GM18499 (cell line): ENCODE results near the gene KCNK2.

Experiments used
- ATAC-seq: cut with Tn5 transposase; IDR thresholded peaks from one replicate; pipeline ENCODE4 v1.9.1; 2021; ENCODE audit warnings: moderate number of reproducible peaks; ENCODE audit not compliant: insufficient read depth, unreplicated experiment

The KCNK2 gene

DNA sequence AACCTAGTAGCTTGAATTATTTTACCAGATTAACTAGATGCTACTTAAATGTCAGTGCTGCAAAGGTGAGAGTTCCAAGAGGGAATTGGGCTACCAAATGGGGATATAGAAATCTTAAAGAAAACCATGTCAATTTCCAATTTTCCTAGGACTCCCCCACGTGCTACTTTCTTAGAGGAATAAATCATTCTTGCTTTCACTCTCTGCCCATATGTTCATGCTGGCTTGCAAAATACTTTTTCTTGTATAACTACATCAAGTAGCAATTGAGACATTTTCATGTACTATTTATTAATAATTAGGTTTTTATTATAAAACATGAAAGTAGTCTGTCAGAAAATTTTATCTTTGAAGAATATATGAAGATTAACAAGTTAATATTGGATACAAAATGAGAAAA is 11.8 kb downstream of the KCNK2 start:
- ATAC-seq, result no peak

- ATAC-seq, result no peak
Observed at GRCh38 chr1:215095524-215095923, 13.0 kb downstream of the KCNK2 start.

GRCh38 chr1:215101511-215101910 is 19.0 kb downstream of the KCNK2 start:
- ATAC-seq, result no peak

GRCh38 chr1:215104283-215104682 is 21.7 kb downstream of the KCNK2 start:
- no peak for ATAC-seq

DNA sequence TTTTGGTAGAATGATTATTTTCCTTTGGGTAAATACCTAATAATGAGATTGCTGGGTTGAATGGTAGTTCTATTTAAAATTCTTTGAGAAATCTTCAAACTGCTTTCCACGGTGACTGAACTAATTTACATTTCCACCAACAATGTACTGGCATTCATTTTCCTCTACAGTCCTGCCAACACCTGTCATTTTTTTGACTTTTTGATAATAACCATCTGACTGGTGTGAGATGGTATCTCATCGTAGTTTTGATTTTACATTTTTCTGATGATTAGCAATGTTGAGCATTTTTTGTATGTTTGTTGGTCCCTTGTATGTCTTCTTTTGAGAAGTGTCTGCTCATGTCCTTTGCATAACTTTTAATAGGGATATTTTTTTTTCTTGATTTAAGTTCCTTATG is 23.5 kb downstream of the KCNK2 start:
- no peak for ATAC-seq

DNA sequence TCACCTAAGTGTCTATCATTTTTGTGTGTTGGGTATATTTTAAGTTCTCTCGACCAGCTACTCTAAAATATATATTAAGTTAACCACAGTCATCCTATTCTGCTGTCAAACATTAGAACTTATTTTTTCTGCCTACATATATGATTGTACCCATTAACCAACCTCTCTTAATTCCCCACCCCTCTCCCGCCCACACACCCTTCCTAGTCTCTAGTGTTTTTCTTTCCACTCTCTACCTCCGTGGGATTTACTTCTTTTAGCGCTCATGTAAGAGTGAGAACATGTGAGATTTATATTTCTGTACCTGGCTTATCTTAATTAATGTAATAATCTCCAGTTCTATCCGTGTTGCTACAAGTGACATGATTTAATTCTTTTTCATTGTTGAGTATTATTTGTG is 26.6 kb downstream of the KCNK2 start:
- ATAC-seq, result no peak

- ATAC-seq, result no peak
Observed at GRCh38 chr1:215111916-215112315, 29.4 kb downstream of the KCNK2 start.

GRCh38 chr1:215113776-215114153 is 31.2 kb downstream of the KCNK2 start:
- no peak for ATAC-seq

DNA sequence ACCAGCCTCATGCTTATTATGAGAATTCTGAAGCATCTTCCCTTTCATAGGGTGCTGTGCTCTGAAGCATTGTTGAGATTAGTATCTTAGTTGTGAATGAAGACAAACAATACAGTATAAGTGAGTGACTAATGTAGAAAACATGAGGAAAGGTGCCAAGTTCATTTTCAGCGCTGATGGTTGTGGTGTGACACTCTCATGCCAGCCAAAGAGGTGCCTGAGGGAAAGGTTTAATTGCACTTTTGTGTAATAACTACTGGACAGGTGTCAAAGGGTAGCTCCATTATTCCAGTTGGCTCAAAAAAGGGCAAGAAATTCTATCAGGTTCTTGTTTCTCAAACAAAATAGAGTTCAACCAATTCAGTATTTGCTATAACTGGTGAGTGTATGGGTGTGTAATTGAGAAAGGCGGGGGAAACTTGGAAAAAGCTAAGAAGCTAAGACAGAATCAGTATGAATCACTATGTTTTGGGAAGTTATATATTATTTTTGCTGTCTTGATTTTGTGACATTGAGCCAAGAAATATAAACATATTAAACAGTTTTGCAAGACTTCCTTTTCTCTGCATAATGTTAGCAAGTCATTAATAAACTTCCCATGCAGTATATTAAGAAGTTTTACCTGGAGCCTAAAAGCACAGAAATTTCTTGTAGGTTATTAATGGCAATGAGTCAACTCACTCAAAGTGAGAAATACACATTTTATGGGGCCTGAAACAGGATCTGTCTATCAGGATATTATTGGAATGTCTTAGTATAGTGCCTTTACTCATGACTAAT is 31.8 kb downstream of the KCNK2 start:
- no peak for ATAC-seq

GRCh38 chr1:215115760-215116159 is 33.2 kb downstream of the KCNK2 start:
- no peak for ATAC-seq

DNA sequence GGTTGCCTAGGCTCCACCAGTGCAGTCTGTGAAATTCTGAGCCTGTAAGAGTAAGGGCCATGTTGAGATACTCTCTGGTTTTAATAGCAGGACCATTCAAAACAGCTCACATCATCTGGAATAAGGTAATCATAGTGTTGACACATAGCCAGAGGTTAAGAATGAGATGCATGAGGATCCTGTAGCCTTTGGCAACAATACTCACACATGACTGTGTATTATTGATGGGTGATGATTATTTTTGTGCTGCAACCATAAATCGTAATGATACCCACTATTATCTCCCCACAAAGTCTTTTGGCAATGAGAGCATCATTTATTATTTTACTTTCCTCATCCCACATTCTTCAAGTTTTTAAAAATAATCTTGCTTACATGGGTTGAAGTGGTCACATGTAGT is 35.5 kb downstream of the KCNK2 start:
- no peak for ATAC-seq

DNA sequence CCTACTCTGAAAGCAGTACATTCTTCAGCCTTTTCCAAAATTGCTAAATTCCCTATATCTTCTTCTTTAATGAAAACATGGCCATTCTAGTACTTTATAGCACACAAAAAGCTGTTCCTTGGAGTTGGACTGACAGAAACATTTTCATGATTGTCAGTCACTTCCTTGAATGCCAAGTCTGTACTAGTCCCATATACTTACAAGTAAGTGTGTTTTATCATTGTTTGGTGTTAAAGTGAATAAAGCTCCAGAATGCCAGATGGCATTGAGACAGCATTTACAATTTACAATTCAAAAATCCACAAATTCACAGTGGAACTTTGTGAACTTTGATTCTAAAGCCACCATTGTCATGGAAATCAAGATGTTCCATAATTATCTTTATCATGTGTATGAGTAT is 36.5 kb downstream of the KCNK2 start:
- no peak for ATAC-seq

DNA sequence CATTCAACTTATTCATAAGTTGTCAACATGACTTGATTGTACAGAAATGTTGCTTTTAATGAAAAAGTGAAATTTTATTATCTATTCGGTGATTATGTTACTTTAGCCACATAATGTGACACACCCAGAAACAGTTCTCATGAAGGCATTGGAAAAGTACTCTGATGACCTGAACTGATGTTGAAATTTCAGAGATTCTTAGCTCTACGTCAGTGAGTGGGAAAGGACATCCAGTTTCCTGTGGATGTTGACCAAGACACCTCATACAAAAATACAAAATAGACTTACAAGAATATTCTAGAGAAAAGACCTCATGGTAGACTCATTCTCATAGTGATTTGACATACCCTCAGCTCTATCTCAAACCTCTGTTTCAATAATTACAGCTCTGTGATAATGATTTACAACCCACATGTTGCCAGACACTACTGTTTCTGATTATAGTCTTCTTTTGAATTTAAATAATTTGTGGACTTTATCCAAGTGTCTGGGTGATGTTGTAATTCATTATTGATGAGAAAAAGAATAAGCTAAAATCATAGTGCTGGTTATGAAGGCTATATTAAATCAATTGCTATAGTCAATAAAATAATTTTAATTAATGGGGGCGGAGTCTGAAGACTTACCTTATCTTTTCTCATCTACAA is 37.3 kb downstream of the KCNK2 start:
- ATAC-seq, result no peak

GRCh38 chr1:215128504-215128903 is 46.0 kb downstream of the KCNK2 start:
- no peak for ATAC-seq

- ATAC-seq, result no peak
Observed at GRCh38 chr1:215131291-215131690, 48.8 kb downstream of the KCNK2 start.

DNA sequence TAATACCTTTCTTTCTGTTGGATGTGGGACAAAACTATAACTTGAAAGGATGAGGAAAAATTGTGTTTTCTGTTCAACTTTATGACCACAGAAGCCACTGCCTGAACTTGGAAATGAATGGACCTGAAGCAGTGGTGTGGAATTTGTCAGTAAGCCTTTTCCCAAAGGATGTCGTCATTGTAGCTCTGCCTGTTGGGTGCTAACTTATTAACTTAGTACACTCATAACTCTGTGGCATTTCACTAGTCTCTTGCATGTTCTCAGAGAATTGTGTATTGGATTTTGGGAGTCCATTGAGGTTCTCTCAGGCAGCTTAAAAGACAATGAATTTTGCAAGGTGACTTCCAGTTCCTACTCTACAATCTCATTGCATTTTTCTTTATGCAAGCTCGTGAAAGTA is 49.6 kb downstream of the KCNK2 start:
- no peak for ATAC-seq

DNA sequence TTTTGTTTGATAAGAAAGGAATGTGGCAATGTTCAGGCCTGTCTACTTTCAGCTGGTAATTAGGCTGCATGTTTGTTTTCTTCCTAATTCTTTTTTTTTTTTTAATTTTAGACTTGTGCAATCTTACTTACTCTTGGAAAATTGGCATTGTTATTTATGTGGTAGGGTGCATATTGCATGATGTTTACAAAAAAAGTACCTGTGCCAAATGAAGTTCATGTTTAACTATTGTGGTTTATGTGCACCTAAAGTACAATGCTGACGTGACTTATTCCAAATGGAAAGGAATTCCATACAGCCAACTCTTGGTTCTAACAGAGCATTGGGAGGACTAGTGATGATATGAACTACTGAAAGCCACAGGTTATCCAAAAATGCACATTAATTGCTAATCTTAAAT is 51.0 kb downstream of the KCNK2 start:
- no peak for ATAC-seq

DNA sequence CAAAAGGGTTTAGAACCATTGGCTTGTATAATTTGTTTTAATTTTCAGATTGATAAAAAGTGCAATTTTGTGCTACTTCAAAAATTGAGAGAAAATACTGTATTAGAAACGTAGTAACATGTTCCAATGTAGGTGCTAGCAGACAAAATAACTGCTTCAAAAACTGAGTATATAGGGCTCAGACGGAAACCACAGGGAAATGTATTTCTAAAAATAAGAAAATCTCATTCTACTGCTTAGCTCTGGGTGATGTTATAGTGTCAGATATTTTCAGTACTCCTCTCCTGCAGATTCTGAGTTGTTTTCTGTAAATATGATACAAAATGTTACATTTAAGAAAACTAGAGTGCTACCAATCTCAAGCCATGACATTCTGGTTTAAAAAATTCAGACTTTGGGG is 55.4 kb downstream of the KCNK2 start:
- no peak for ATAC-seq

DNA sequence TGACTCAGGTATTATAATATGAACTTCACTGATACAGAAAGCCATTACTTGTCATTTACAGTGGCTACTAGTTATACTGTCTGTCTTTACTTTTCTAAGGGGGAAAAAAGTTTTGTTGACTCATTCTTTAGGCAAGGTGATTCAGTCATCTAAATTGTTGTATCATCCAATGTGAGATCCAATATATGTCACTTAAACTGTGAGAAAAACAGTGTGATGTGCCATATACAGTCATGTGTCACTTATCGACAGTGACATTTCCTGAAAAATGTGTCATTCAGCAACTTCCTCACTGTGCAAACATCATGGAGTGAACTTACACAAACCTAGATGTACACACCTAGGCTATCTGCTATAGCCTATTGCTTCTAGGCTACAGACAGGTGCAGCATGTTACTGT is 57.6 kb downstream of the KCNK2 start:
- ATAC-seq, result no peak

- ATAC-seq, result no peak
Observed at GRCh38 chr1:215141460-215141859, 58.9 kb downstream of the KCNK2 start.

- no peak for ATAC-seq
Observed at GRCh38 chr1:215143497-215143896, 61.0 kb downstream of the KCNK2 start.
